DMS153 treated with DMSO at 0.1 percent for 48 hours (cell line): ENCODE measurements around the gene TBCD.

Experiments used
- DNase-seq: peaks from one replicate; lab custom pipeline; 2025; ENCODE audit not compliant: unreplicated experiment; lab: John Stamatoyannopoulos, UW

TBCD gene

GRCh38 chr17:82936768-82937171 is 184.9 kb downstream of the TBCD start:
- DNase-seq: no peak

- no peak for DNase-seq
Observed at GRCh38 chr17:82937411-82938371, 185.8 kb downstream of the TBCD start.

- no peak for DNase-seq
Observed at GRCh38 chr17:82938486-82938872, 186.6 kb downstream of the TBCD start.

GRCh38 chr17:82938873-82939620 is 187.2 kb downstream of the TBCD start:
- DNase-seq: no peak

- DNase-seq: no peak
Observed at GRCh38 chr17:82939621-82940135, 187.8 kb downstream of the TBCD start.

- no peak for DNase-seq
Observed at GRCh38 chr17:82940226-82941020, 188.6 kb downstream of the TBCD start.

- no peak for DNase-seq
Observed at GRCh38 chr17:82941021-82942001, 189.4 kb downstream of the TBCD start.

- DNase-seq: no peak
Observed at GRCh38 chr17:82942166-82943130, 190.6 kb downstream of the TBCD start.

GRCh38 chr17:82943339-82943738 is 191.5 kb downstream of the TBCD start:
- no peak for DNase-seq

- no peak for DNase-seq
Observed at GRCh38 chr17:82943751-82944150, 191.9 kb downstream of the TBCD start.

- no peak for DNase-seq
Observed at GRCh38 chr17:82944990-82945389, 193.1 kb downstream of the TBCD start.

- no peak for DNase-seq
Observed at GRCh38 chr17:82946081-82946480, 194.2 kb downstream of the TBCD start.

- DNase-seq: no peak
Observed at GRCh38 chr17:82947051-82947991, 195.5 kb downstream of the TBCD start.

- no peak for DNase-seq
Observed at GRCh38 chr17:82948081-82948511, 196.2 kb downstream of the TBCD start.

- DNase-seq: no peak
Observed at GRCh38 chr17:82948957-82949356, 197.1 kb downstream of the TBCD start.

- no peak for DNase-seq
Observed at GRCh38 chr17:82949361-82949760, 197.5 kb downstream of the TBCD start.

GRCh38 chr17:82949984-82950383 is 198.1 kb downstream of the TBCD start:
- no peak for DNase-seq
